Activated CD4-positive, alpha-beta memory T cell treated with anti-CD3 and anti-CD28 coated beads for 36 hours (primary cell): ENCODE data around the gene GCSH. TPM values are rescaled to one million over a fixed set of nuclear protein-coding genes. Genes with fewer than 3 reads are reported as not detected.
A peak's percentile ranks its signal among the peaks of the same experiment; 100 is the strongest.

Source experiments
- CTCF ChIA-PET: fragments of 350-600 bp; sonication (Branson Sonifier 250); formaldehyde crosslinking; loops from one replicate; lab custom pipeline; 2021; ENCODE audit warnings: antibody characterized with exemption, inconsistent platforms; lab: Charles Lee
- POLR2A ChIA-PET: fragments of 350-600 bp; sonication (Branson Sonifier 250); formaldehyde crosslinking; loops from one replicate; lab custom pipeline; 2021; ENCODE audit warnings: antibody characterized with exemption; lab: Charles Lee
- DNase-seq: peaks from one replicate; pipeline ENCODE4 v3.0.0-alpha.2; 2020
- H3K27ac Mint-ChIP-seq: one replicate; pipeline ENCODE4 v1.8.0; 2021; ENCODE audit warnings: mixed read lengths
- H3K27me3 Mint-ChIP-seq: one replicate; pipeline ENCODE4 v1.8.0; 2021; ENCODE audit warnings: mixed read lengths
- H3K36me3 Mint-ChIP-seq: one replicate; pipeline ENCODE4 v1.8.0; 2021; ENCODE audit warnings: mixed read lengths
- H3K4me1 Mint-ChIP-seq: one replicate; pipeline ENCODE4 v1.8.0; 2021; ENCODE audit warnings: low read depth, mixed read lengths
- H3K4me3 Mint-ChIP-seq: one replicate; pipeline ENCODE4 v1.8.0; 2021; ENCODE audit warnings: mild to moderate bottlenecking, mixed read lengths
- H3K9me3 Mint-ChIP-seq: one replicate; pipeline ENCODE4 v1.8.0; 2021; ENCODE audit warnings: mixed read lengths
- intact Hi-C: fragments of 100-400 bp; cut with micrococcal nuclease; formaldehyde crosslinking; loops from one replicate; pipeline ENCODE4 v1.15.1; 2023
- total RNA-seq, 2 experiments: library from RNA; stranded (reverse); gene quantifications; one replicate each; pipeline ENCODE4 v1.2.3, GENCODE V29; 2021

The GCSH gene
- 10 to 100 TPM; 23.9 to 24.7 TPM for total RNA-seq

DNA sequence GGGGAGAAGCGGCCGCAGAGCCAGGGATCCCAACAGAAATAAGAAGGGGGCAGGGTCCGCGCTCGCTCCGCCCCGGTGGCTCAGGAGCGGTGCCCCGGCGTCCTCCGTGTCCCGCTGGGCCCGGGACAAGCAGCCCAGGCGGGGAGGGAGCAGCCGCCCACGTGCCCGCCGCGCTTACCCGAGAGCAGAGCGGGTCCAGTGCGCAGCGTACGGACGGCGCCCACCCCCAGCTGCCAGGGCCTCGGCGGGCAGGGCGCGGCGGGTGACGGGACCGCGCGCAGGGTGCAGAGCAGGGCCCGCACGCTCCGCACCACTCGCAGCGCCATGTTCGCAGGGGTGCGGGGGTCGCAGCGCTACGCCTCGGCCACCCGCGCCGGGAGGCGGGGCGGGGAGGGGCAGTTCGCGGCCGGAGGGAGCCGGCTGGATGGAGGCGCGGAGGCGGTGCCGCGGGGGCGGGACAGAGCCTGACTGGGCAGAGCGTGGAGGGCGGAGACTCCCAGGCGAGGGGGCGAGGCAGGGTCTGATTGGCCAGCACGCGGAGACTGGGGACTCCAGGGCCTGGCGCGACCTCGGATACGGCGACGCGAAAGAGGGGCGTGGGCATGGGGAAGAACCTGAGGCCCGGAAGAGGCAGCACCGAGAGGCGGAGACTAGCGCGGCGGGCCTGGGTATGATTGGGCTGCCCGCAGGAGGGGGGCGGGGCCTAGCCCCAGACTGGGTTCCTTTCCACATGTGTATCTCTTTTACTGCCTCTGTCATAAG is at the start of gene GCSH:
Gene GCSH, minus strand, starts transcription at position 443 of the 762 bp plus-strand sequence. Its CDS starts 117 bp downstream, at position 326.
- peaks cover 14% of the 10 kb centered on the region for H3K4me1 Mint-ChIP-seq
- CTCF ChIA-PET: interaction anchor here (1.4 kb wide), 1 partner anchor 60 kb away, joined by 5 read pairs; the partner anchor contains the start of gene ATMIN
- H3K9me3 Mint-ChIP-seq: no peaks in the 10 kb centered on the region
- intact Hi-C loops: loop anchor here (1.0 kb wide), 4 partner anchors 19 to 218 kb away; partner anchors contain the start of genes C16orf46 and GAN
- peak; percentile 99 for DNase-seq
- peaks cover 2% of the 10 kb centered on the region for H3K36me3 Mint-ChIP-seq
- H3K4me3 Mint-ChIP-seq: peak within 1 kb of the TSS; percentile 79
- H3K27ac Mint-ChIP-seq: peak within 1 kb of the TSS; percentile 70
- H3K27me3 Mint-ChIP-seq: no peaks in the 10 kb centered on the region
- POLR2A ChIA-PET: no interaction called here

- H3K27me3 Mint-ChIP-seq: peaks cover 14% of the 10 kb centered on the region
- ChIA-PET POLR2A (no interaction called here), CTCF (interaction anchor here (0.9 kb wide), 1 partner anchor 61 kb away, joined by 5 read pairs; no protein-coding TSS in a partner anchor)
- no peaks in the 10 kb centered on the region for H3K9me3 Mint-ChIP-seq
- no peaks in the 10 kb centered on the region for H3K36me3 Mint-ChIP-seq
- no peak for DNase-seq
- H3K4me1 Mint-ChIP-seq: no peaks in the 10 kb centered on the region
- no peak overlapping the region for H3K27ac Mint-ChIP-seq
- intact Hi-C loops: no loop called here
- no peak overlapping the region for H3K4me3 Mint-ChIP-seq
Observed at GRCh38 chr16:81143921-81144471, 47.8 kb upstream of the GCSH start.

DNA sequence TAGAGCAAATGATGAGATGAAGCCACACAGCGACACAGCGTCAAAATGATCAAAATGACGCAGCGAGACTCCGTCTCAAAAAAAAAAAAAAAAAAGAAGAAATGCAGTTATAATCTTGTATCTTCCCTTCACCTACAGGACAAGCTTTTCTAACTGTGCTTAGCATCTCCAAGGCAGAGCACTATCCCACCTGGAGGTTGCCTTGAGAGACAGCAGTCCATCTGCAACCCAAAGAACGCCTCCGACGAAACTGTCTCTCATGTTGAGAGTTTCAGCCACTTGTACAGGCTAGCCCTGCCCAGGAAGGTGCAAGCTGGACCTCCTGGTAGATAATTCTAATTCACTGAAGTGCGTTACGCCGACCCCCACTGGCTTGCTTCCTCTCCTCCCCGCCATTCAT is 46.7 kb upstream of the GCSH start:
- Mint-ChIP-seq H3K4me3 (no peak overlapping the region), H3K27ac (no peak overlapping the region), H3K36me3 (no peaks in the 10 kb centered on the region), H3K27me3 (peaks cover 14% of the 10 kb centered on the region), H3K4me1 (no peaks in the 10 kb centered on the region), H3K9me3 (no peaks in the 10 kb centered on the region)
- POLR2A ChIA-PET: no interaction called here
- intact Hi-C loops: no loop called here
- DNase-seq: no peak
- CTCF ChIA-PET: interaction anchor here (0.9 kb wide), 1 partner anchor 63 kb away, joined by 5 read pairs; no protein-coding TSS in a partner anchor

- intact Hi-C loops: no loop called here
- Mint-ChIP-seq H3K27me3 (peaks cover 14% of the 10 kb centered on the region), H3K4me3 (no peak overlapping the region), H3K36me3 (no peaks in the 10 kb centered on the region), H3K9me3 (no peaks in the 10 kb centered on the region), H3K27ac (no peak overlapping the region), H3K4me1 (no peaks in the 10 kb centered on the region)
- ChIA-PET CTCF (interaction anchor here (1.5 kb wide), 1 partner anchor 105 kb away, joined by 3 read pairs; the partner anchor contains the start of gene ATMIN), POLR2A (no interaction called here)
- DNase-seq: peak; percentile 12
Observed at GRCh38 chr16:81140930-81141780, 45.0 kb upstream of the GCSH start.

DNA sequence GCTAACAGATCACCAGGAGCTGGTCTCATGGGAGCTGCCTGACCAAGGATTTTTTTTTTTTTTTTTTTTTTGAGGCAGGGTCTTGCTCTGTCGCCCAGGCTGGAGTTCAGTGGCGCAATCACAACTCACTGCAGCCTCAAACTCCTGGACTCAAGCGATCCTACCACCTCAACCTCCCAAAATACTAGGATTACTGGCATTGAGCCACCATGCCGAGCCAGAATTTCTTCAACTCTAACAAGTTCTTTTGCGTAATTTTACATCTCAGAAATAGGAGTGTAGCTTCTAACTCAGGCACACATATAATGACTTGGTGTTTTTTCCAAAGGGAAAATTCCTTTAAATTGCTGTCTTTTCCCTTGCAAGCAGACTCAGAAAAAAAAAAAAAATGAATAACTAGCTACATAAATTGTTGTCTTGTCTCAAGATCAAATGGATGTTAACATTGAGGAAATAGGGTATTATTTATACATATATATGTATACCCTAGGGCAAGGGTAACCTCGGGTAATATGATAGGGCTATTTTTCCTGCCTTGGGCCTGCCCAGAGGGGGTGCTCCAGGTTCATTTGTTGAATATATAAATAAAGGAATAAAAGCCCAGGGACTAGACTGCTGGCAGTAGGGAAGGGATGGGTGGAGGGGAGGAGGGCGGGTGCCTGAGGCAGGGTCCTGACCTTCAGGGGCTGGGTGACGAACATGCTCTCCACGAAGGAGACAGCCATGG is 42.8 kb upstream of the GCSH start:
- no peak overlapping the region for H3K27ac Mint-ChIP-seq
- H3K4me3 Mint-ChIP-seq: no peak overlapping the region
- no peaks in the 10 kb centered on the region for H3K9me3 Mint-ChIP-seq
- H3K27me3 Mint-ChIP-seq: peaks cover 7% of the 10 kb centered on the region
- H3K4me1 Mint-ChIP-seq: no peaks in the 10 kb centered on the region
- no peaks in the 10 kb centered on the region for H3K36me3 Mint-ChIP-seq
- intact Hi-C loops: loop anchor here (10.0 kb wide), 1 partner anchor 1624 kb away; no protein-coding TSS in a partner anchor
- ChIA-PET CTCF (interaction anchor here (0.6 kb wide), 1 partner anchor 221 kb away, joined by 3 read pairs; no protein-coding TSS in a partner anchor), POLR2A (no interaction called here)
- no peak for DNase-seq

DNA sequence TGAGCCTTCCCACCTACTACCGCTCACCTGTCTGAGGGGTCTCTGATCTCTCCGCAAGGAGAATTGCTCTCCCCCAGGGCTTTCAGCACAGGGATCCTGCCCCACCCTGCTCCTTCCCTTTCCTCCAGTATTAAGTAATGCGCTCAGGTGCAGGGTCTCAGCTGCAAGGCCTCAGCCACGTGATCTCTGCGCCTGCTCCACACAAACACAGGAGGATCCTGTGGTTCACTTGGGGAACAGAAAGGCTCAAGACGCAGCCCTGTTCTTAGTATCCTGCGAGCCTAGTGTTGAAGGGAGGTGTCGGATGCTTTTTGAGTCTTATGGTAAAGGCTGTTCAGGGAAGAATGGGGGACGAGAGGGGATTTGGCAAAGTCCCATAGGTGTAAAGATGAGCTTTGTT is 41.6 kb upstream of the GCSH start:
- Mint-ChIP-seq H3K27ac (no peak overlapping the region), H3K36me3 (no peaks in the 10 kb centered on the region), H3K9me3 (no peaks in the 10 kb centered on the region), H3K4me3 (no peak overlapping the region), H3K4me1 (no peaks in the 10 kb centered on the region), H3K27me3 (no peaks in the 10 kb centered on the region)
- intact Hi-C loops: loop anchor here (10.0 kb wide), 1 partner anchor 1623 kb away; no protein-coding TSS in a partner anchor
- ChIA-PET POLR2A (no interaction called here), CTCF (no interaction called here)
- DNase-seq: no peak

- Mint-ChIP-seq H3K4me3 (no peak overlapping the region), H3K27me3 (no peaks in the 10 kb centered on the region), H3K27ac (no peak overlapping the region), H3K36me3 (no peaks in the 10 kb centered on the region), H3K9me3 (no peaks in the 10 kb centered on the region), H3K4me1 (no peaks in the 10 kb centered on the region)
- CTCF ChIA-PET: no interaction called here
- POLR2A ChIA-PET: no interaction called here
- DNase-seq: no peak
- intact Hi-C loops: loop anchor here (10.0 kb wide), 1 partner anchor 1622 kb away; no protein-coding TSS in a partner anchor
Observed at GRCh38 chr16:81136390-81137335, 40.5 kb upstream of the GCSH start.

DNA sequence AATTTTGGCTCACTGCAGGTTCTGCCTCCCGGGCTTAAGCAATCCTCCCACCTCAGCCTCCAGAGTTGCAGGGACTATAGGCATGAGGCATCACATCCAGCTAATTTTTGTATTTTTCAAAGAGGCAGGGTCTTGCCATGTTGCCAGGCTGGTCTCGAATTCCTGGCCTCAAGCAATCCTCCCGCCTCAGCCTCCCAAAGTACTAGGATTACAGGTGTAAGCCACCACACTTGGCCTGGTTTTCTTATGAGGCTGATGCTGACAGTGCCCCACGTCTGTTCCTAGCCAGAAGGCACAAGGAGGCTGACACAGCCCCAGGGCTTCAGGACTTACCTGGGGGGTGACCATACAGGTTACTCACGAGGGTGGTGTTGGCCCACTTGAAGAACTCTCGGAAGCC is 33.9 kb upstream of the GCSH start:
- H3K4me3 Mint-ChIP-seq: no peak overlapping the region
- no peaks in the 10 kb centered on the region for H3K27me3 Mint-ChIP-seq
- H3K9me3 Mint-ChIP-seq: no peaks in the 10 kb centered on the region
- intact Hi-C loops: loop anchor here (10.0 kb wide), 1 partner anchor 1615 kb away; no protein-coding TSS in a partner anchor
- POLR2A ChIA-PET: no interaction called here
- no peaks in the 10 kb centered on the region for H3K4me1 Mint-ChIP-seq
- CTCF ChIA-PET: no interaction called here
- no peak for DNase-seq
- no peaks in the 10 kb centered on the region for H3K36me3 Mint-ChIP-seq
- no peak overlapping the region for H3K27ac Mint-ChIP-seq

GRCh38 chr16:81128726-81129524 is 32.7 kb upstream of the GCSH start:
- Mint-ChIP-seq H3K9me3 (no peaks in the 10 kb centered on the region), H3K4me3 (no peak overlapping the region), H3K36me3 (no peaks in the 10 kb centered on the region), H3K27me3 (no peaks in the 10 kb centered on the region), H3K27ac (no peak overlapping the region), H3K4me1 (no peaks in the 10 kb centered on the region)
- intact Hi-C loops: no loop called here
- POLR2A ChIA-PET: no interaction called here
- CTCF ChIA-PET: interaction anchor here (0.6 kb wide), 1 partner anchor 525 kb away, joined by 3 read pairs; no protein-coding TSS in a partner anchor
- DNase-seq: no peak

DNA sequence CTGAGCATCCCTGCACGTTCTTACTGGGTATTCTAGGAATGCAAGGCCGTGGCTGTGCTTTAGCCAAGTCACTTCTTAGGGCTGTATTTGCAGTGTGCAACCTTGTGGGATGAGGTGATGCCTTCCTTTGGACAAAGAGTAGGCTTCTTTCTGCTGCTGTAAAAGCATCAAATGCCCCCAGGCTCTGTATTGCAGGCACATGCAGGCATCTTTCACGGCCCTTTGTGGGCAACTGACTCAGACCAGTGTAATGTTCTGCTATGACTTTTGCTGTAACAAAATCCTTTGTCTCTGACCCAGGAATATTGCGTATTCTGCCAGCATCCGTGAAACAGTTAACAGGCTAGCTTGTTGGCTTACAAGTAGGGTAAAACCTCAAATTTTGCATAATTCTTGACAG is 30.9 kb upstream of the GCSH start:
- ChIA-PET POLR2A (no interaction called here), CTCF (no interaction called here)
- intact Hi-C loops: no loop called here
- no peak overlapping the region for H3K27ac Mint-ChIP-seq
- no peaks in the 10 kb centered on the region for H3K36me3 Mint-ChIP-seq
- H3K4me1 Mint-ChIP-seq: no peaks in the 10 kb centered on the region
- H3K4me3 Mint-ChIP-seq: no peak overlapping the region
- H3K9me3 Mint-ChIP-seq: no peaks in the 10 kb centered on the region
- no peak for DNase-seq
- H3K27me3 Mint-ChIP-seq: no peaks in the 10 kb centered on the region
